NB4 (cell line): ENCODE measurements around the gene GALNT10.

ENCODE experiments used
- DNase-seq: peaks from one replicate; pipeline ENCODE4 v3.0.0; 2010; ENCODE audit warnings: low read depth
- H3K4me3 ChIP-seq: one replicate; pipeline ENCODE4 v1.5.1; 2011; ENCODE audit warnings: mild to moderate bottlenecking, low read depth, low read length, moderate library complexity
- MYC ChIP-seq: IDR thresholded peaks from 2 replicates; pipeline ENCODE4 v1.6.1; 2011; ENCODE audit warnings: low read depth, low read length
- POLR2A ChIP-seq: IDR thresholded peaks from 2 replicates; pipeline ENCODE4 v1.6.1; 2011; ENCODE audit warnings: mild to moderate bottlenecking; ENCODE audit not compliant: insufficient read length; ENCODE audit errors: extremely low read depth
- TF ChIP-seq, protein P1 (sequence below): IDR thresholded peaks from 2 replicates; pipeline ENCODE4 v1.6.1; 2011; ENCODE audit warnings: low read depth, low read length
- TF ChIP-seq, protein P2 (sequence below): IDR thresholded peaks from one replicate; pipeline ENCODE4 v1.5.1; 2012; ENCODE audit warnings: low read depth, low read length

Gene GALNT10

DNA sequence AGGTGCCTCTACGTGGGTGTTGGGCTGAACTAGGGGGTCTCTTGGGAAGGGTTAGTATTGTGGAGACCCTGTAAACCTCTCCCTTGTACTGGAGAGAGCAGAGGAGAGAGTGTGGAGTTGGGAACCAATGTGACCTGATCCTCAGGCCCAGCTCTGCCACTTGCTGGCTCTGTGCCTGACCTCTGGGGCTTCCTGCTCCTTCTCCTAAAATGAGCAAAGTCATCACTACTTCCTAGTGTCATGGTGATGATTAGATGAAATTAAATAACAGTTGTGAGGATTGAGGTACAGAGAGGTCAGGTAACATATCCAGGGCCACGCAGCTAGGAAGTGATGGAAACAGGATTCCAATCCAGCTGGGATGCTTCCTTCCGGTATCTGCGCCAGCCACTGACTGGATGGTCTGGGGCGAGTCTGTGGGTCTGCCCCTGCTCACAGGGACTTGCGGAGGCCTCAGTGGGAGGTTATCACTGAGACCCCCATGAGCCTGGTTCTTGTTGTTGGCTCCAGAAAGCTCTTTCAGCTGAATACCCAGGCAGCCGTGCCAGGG lies 9.2 kb downstream of the GALNT10 start:
- no peak for DNase-seq
- H3K4me3 ChIP-seq, result no peak overlapping the region
- TF ChIP-seq POLR2A (no peak), MYC (no peak)
- TF ChIP-seq, protein P1, sequence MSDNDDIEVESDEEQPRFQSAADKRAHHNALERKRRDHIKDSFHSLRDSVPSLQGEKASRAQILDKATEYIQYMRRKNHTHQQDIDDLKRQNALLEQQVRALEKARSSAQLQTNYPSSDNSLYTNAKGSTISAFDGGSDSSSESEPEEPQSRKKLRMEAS, result no peak
- TF ChIP-seq, protein P2, sequence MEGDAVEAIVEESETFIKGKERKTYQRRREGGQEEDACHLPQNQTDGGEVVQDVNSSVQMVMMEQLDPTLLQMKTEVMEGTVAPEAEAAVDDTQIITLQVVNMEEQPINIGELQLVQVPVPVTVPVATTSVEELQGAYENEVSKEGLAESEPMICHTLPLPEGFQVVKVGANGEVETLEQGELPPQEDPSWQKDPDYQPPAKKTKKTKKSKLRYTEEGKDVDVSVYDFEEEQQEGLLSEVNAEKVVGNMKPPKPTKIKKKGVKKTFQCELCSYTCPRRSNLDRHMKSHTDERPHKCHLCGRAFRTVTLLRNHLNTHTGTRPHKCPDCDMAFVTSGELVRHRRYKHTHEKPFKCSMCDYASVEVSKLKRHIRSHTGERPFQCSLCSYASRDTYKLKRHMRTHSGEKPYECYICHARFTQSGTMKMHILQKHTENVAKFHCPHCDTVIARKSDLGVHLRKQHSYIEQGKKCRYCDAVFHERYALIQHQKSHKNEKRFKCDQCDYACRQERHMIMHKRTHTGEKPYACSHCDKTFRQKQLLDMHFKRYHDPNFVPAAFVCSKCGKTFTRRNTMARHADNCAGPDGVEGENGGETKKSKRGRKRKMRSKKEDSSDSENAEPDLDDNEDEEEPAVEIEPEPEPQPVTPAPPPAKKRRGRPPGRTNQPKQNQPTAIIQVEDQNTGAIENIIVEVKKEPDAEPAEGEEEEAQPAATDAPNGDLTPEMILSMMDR, result no peak

DNA sequence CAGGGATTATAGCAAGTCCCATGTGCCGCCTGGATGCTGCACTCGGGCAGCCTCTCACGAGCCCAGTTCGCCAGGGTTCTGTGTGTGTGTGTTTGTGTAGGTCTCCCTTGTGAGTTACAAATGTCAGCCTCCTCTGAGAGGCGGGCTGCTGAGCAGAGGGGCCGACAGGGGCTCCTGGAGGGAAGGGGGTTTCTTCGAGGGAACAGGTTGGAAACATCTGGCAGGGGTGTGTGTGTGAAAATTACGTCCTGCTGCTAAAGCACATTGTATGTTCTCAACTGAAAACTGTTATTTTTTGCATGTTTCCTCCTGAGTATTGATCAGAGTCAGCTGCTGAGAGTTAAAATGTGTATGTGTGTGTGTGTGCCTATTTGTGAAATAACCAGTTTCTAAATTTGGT lies 9.7 kb downstream of the GALNT10 start:
- no peak for DNase-seq
- no peak for TF ChIP-seq POLR2A
- no peak overlapping the region for H3K4me3 ChIP-seq

DNA sequence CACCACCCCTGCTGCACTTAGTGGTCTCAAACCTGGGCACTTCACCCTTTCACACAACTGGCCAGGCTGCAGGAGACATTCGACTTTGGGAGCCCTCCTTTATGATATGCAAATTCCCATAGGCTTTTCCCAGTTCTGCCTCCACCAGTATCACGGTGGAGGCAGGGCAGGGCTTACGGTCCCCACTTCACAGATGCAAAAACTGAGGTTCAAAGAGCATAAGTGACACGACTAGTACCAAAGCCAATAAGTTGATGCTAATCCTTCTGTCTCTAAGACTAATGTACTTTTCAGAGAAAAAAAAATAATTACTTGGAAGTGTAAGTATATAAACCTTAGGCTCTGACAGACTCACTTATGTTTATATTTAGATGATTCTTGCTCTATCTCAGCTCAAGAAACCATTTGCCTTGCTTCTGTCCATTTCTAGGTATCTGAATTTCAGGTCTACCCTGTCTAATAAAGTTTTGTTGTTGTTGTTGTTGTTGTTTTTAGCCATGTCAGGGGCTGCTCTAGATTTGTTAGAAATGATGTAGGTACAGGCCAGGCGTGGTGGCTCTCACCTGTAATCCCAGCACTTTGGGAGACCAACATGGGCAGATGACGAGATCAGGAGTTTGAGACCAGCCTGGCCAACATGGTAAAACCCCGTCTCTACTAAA lies 10.7 kb downstream of the GALNT10 start:
- DNase-seq, result no peak
- TF ChIP-seq MYC, result no peak
- TF ChIP-seq POLR2A, result no peak
- TF ChIP-seq, protein P2, result no peak
- TF ChIP-seq, protein P1, result no peak
- H3K4me3 ChIP-seq, result no peak overlapping the region

DNA sequence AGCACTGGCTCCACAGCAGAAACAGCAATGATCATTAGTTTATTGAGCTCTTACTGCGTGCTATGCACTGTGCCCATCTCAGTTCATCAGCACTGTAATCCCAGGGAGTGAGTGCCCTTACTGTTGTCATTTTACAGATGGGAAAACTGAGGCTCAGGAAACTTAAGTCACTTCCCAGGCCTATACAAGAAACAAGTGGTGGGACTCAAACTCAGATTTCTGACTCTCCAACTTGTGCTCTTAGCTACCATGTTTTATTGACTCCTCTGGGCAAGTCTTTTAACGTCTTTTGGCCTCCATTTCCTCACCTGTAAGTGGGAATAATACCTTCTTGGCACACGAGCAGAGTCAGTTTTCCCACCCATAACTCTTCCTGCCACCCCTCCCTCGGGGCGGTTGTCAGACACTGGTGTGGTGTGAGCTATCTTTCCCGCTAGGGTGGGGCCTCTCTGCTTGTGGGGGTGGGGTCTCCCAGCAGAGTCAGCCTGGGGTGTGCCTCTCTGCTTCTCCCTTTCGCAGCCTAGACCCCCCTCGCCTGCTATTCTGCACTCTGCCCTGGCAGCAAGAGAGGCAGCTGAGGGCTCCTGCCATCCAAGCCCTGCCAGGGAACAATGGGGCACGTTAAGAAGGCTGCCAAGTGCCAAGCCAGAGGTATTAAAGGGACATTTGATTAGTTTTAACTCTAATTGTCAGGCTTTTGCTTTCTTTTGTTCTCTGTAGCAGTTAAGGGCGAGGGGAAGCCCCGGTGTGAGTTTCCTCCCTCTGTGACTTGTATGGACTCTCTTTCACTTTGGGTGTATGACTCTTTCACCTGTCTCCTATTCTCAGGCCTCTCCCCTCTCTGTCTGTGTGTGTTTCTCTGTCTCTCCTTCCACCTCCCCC lies 12.1 kb downstream of the GALNT10 start:
- no peak overlapping the region for H3K4me3 ChIP-seq
- TF ChIP-seq MYC (no peak), POLR2A (no peak)
- TF ChIP-seq, protein P1, result no peak
- TF ChIP-seq, protein P2, result no peak
- DNase-seq, result no peak

DNA sequence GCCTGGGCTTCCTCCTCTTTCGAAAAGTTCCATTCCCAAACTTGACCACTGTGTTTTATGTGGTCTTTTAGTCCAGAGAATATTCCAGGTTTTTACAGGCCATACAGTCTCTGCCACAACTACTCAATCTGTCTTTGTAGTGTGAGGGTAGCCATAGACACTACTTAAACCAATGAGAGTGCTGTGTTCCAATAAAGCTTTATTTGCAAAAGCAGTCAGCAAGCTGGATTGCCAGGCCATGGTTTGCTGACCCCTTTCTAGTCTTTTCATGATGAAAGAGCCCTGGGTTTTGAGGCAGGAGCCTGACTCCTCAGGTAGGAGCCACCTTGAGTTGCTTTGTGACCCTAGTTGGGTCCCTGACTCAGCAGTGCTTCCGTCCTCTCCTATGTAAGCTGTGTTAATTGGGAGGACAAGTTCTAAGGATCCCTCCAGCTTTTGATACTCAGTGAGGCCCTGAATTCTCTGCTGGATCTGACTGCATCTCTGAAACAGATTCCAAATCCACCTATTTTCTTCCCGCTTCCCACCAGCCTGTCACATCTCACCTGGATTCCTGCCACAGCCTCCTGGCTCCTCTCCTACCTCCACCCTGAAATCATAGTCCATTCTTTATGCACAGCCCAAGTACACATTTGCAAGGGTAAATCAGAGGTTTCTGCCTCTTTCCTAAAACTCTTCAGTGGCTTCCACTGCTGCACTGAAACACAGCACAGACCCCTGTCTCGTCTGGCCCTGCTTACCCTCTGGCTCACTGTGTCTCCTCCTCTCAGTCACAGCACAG lies 13.5 kb downstream of the GALNT10 start:
- TF ChIP-seq, protein P2, result no peak
- TF ChIP-seq MYC, result no peak
- H3K4me3 ChIP-seq, result no peak overlapping the region
- DNase-seq, result no peak
